GM18505 (cell line): ENCODE results near the gene ZNF280B.
"Not testable (repeated sequence)": the region's sequence is repeated elsewhere in the genome, so short reads cannot be mapped to it uniquely, and the experiment has no call there.

Source experiments
- ATAC-seq: cut with Tn5 transposase; IDR thresholded peaks from one replicate; pipeline ENCODE4 v1.9.1; 2021; ENCODE audit not compliant: unreplicated experiment
- POLR2A ChIP-seq: IDR thresholded peaks from 4 replicates; pipeline ENCODE4 v1.6.1; 2011; ENCODE audit warnings: borderline replicate concordance; ENCODE audit not compliant: insufficient read depth, insufficient read length; ENCODE audit errors: extremely low read depth

Gene ZNF280B

GRCh38 chr22:22507743-22508273, 734 bp downstream of the ZNF280B start:
- no peak for ATAC-seq
- no peak for TF ChIP-seq POLR2A

- no peak for ATAC-seq
- TF ChIP-seq POLR2A = no peak
Measured at GRCh38 chr22:22506736-22507135, 1.8 kb downstream of the ZNF280B start.

GRCh38 chr22:22498267-22498666, 10.3 kb downstream of the ZNF280B start:
- no peak for TF ChIP-seq POLR2A
- ATAC-seq = no peak

- ATAC-seq = not testable (repeated sequence)
Measured at GRCh38 chr22:22491589-22491988, 17.0 kb downstream of the ZNF280B start.

- ATAC-seq = no peak
- no peak for TF ChIP-seq POLR2A
Measured at GRCh38 chr22:22488736-22489135, 19.8 kb downstream of the ZNF280B start.

GRCh38 chr22:22487869-22488597, 20.5 kb downstream of the ZNF280B start:
- TF ChIP-seq POLR2A = no peak
- no peak for ATAC-seq

- no peak for TF ChIP-seq POLR2A
- ATAC-seq = no peak
Measured at GRCh38 chr22:22487059-22487458, 21.5 kb downstream of the ZNF280B start.

- TF ChIP-seq POLR2A = no peak
- ATAC-seq = no peak
Measured at GRCh38 chr22:22486132-22486899, 22.2 kb downstream of the ZNF280B start.

- TF ChIP-seq POLR2A = no peak
- no peak for ATAC-seq
Measured at GRCh38 chr22:22485524-22485923, 23.0 kb downstream of the ZNF280B start.

GRCh38 chr22:22484023-22484422, 24.5 kb downstream of the ZNF280B start:
- no peak for ATAC-seq
- no peak for TF ChIP-seq POLR2A

- TF ChIP-seq POLR2A = no peak
- no peak for ATAC-seq
Measured at GRCh38 chr22:22480940-22481339, 27.6 kb downstream of the ZNF280B start.

GRCh38 chr22:22479999-22480532, 28.5 kb downstream of the ZNF280B start:
- no peak for TF ChIP-seq POLR2A
- no peak for ATAC-seq

- ATAC-seq = no peak
- no peak for TF ChIP-seq POLR2A
Measured at GRCh38 chr22:22479116-22479515, 29.4 kb downstream of the ZNF280B start.

GRCh38 chr22:22478470-22478869, 30.1 kb downstream of the ZNF280B start:
- no peak for TF ChIP-seq POLR2A
- no peak for ATAC-seq
